ENCODE measurements around the gene DLGAP4. TPM values are rescaled to one million over a fixed set of nuclear protein-coding genes. Genes with fewer than 3 reads are reported as not detected.
"Not testable (repeated sequence)": the region's sequence is repeated elsewhere in the genome, so short reads cannot be mapped to it uniquely, and the experiment has no call there.

The DLGAP4 gene
- total and polyA plus RNA-seq, 3 experiments from 2014 or later, result 15.5 to 19.3 (median 19.1) TPM

- DNase-seq, result no peak
- no peaks in the 10 kb centered on the region for H3K4me1 ChIP-seq (ENCODE audit: insufficient read depth, low read length)
- Mint-ChIP-seq H3K9me3 (no peaks in the 10 kb centered on the region), H3K4me3 (peak overlapping the region in 1 of 7 donors; percentile 27), H3K27ac (no peak overlapping the region), H3K36me3 (no peaks in the 10 kb centered on the region), H3K4me1 (peaks cover 0 to 3% (median 0%) of the 10 kb centered on the region in 3 donors), H3K27me3 (no peaks in the 10 kb centered on the region)
- ChIA-PET CTCF (interaction anchor here (0.7 to 1.9 kb wide), 3 partner anchors 41 to 388 kb away, joined by 3 to 4 read pairs (median 3); no protein-coding TSS in a partner anchor), POLR2A (no interaction called here)
- H3K9me3 ChIP-seq (ENCODE audit: low read length), result no peaks in the 10 kb centered on the region
- no peaks in the 10 kb centered on the region for H3K36me3 ChIP-seq (ENCODE audit: insufficient read depth, low read length)
- H3K27ac ChIP-seq (ENCODE audit: low read depth, low read length), result no peak overlapping the region
- H3K27me3 ChIP-seq (ENCODE audit: insufficient read depth, low read length, poor library complexity, severe bottlenecking), result no peaks in the 10 kb centered on the region
- H3K4me3 ChIP-seq (ENCODE audit: low read length), result no peak overlapping the region
Observed at GRCh38 chr20:36550790-36551299, 244.7 kb downstream of the DLGAP4 start.

DNA sequence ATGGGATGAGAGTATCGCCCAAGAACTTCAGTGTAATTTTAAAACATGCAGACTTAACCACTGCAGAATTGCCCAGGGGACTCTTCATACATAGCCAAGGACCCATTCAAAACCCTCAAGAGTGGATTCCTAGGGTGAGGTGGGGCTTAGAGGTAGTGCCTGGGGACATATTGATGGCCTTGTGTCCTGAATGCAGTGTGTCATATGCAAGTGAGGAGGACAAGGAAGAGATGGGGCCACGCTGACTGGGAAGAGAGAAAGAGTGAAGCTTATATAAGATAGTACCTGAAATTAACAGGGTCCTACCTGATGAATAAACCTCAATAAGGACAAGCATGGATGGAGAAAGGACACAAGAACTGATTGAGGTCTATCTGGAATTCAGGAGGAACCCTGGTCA, 249.1 kb downstream of the DLGAP4 start:
- Mint-ChIP-seq H3K27ac (no peak overlapping the region), H3K4me1 (peaks cover 9 to 10% (median 9%) of the 10 kb centered on the region in 3 donors)
- POLR2A ChIA-PET, result no interaction called here

GRCh38 chr20:36562724-36563123, 256.6 kb downstream of the DLGAP4 start:
- Histone ChIP-seq H3K36me3 (ENCODE audit: insufficient read depth, low read length) (no peaks in the 10 kb centered on the region), H3K27ac (ENCODE audit: low read depth, low read length) (no peak overlapping the region), H3K9me3 (ENCODE audit: low read length) (peaks cover 7% of the 10 kb centered on the region), H3K4me3 (ENCODE audit: low read length) (no peak overlapping the region), H3K4me1 (ENCODE audit: insufficient read depth, low read length) (peaks cover 7% of the 10 kb centered on the region), H3K27me3 (ENCODE audit: insufficient read depth, low read length, poor library complexity, severe bottlenecking) (no peaks in the 10 kb centered on the region)
- Mint-ChIP-seq H3K9me3 (peaks cover 3 to 16% (median 9%) of the 10 kb centered on the region in 5 donors), H3K4me1 (peaks cover 20 to 21% (median 21%) of the 10 kb centered on the region in 3 donors), H3K4me3 (no peak overlapping the region), H3K27me3 (peaks cover 0 to 1% of the 10 kb centered on the region in 2 donors), H3K27ac (peak overlapping the region in 2 of 8 donors; percentile 28 to 68), H3K36me3 (peaks cover 0 to 2% (median 1%) of the 10 kb centered on the region in 3 donors)
- DNase-seq, result no peak
- POLR2A ChIA-PET, result no interaction called here
- CTCF ChIA-PET, result interaction anchor here (0.9 kb wide), 1 partner anchor 11 kb away, joined by 3 read pairs; the partner anchor contains the start of gene TGIF2

More for the DNA sequence above, 249.1 kb downstream of the DLGAP4 start:
- Mint-ChIP-seq H3K4me3 (peak overlapping the region in 1 of 7 donors; percentile 51), H3K36me3 (no peaks in the 10 kb centered on the region), H3K9me3 (no peaks in the 10 kb centered on the region), H3K27me3 (no peaks in the 10 kb centered on the region)
- CTCF ChIA-PET, result interaction anchor here (0.6 kb wide), 1 partner anchor 39 kb away, joined by 3 read pairs; no protein-coding TSS in a partner anchor
- H3K4me3 ChIP-seq (ENCODE audit: low read length), result no peak overlapping the region
- H3K27me3 ChIP-seq (ENCODE audit: insufficient read depth, low read length, poor library complexity, severe bottlenecking), result no peaks in the 10 kb centered on the region
- DNase-seq, result no peak
- no peak overlapping the region for H3K27ac ChIP-seq (ENCODE audit: low read depth, low read length)
- peaks cover 10% of the 10 kb centered on the region for H3K4me1 ChIP-seq (ENCODE audit: insufficient read depth, low read length)
- no peaks in the 10 kb centered on the region for H3K9me3 ChIP-seq (ENCODE audit: low read length)
- no peaks in the 10 kb centered on the region for H3K36me3 ChIP-seq (ENCODE audit: insufficient read depth, low read length)

GRCh38 chr20:36563374-36563773, 257.2 kb downstream of the DLGAP4 start:
- Mint-ChIP-seq H3K9me3 (peaks cover 3 to 16% (median 9%) of the 10 kb centered on the region in 5 donors), H3K27me3 (peaks cover 0 to 1% of the 10 kb centered on the region in 2 donors), H3K4me1 (peaks cover 20 to 21% (median 21%) of the 10 kb centered on the region in 3 donors), H3K4me3 (no peak overlapping the region), H3K36me3 (peaks cover 0 to 2% (median 1%) of the 10 kb centered on the region in 3 donors), H3K27ac (peak overlapping the region in 5 of 8 donors; percentile 28 to 93 (median 86))
- Histone ChIP-seq H3K9me3 (ENCODE audit: low read length) (peaks cover 7% of the 10 kb centered on the region), H3K36me3 (ENCODE audit: insufficient read depth, low read length) (no peaks in the 10 kb centered on the region), H3K27me3 (ENCODE audit: insufficient read depth, low read length, poor library complexity, severe bottlenecking) (no peaks in the 10 kb centered on the region), H3K27ac (ENCODE audit: low read depth, low read length) (no peak overlapping the region), H3K4me1 (ENCODE audit: insufficient read depth, low read length) (peaks cover 7% of the 10 kb centered on the region), H3K4me3 (ENCODE audit: low read length) (no peak overlapping the region)
- ChIA-PET POLR2A (no interaction called here), CTCF (no interaction called here)
- no peak for DNase-seq

DNA sequence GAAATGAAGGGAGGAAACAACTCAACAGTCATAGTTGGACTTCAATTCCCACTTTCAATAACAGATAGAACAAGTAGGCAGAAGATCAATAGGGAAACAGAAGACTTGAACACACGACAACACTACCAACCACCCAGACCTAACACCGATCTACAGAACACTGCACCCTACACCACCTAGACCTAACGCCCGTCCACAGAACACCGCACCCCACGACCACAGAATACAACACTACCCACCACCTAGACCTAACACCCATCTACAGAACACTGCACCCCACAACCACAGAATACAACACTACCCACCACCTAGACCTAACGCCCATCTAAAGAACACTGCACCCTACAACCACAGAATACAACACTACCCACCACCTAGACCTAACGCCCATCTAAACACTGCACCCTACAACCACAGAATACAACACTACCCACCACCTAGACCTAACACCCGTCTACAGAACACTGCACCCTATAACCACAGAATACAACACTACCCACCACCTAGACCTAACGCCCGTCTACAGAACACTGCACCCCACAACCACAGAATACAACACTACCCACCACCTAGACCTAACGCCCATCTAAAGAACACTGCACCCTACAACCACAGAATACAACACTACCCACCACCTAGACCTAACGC, 258.1 kb downstream of the DLGAP4 start:
- Mint-ChIP-seq H3K9me3 (peaks cover 3 to 16% (median 9%) of the 10 kb centered on the region in 5 donors), H3K27ac (peak overlapping the region; percentile 28 to 97 (median 90)), H3K4me1 (peaks cover 20 to 21% (median 21%) of the 10 kb centered on the region in 3 donors), H3K4me3 (peak overlapping the region in 1 of 7 donors; percentile 25)
- H3K9me3 ChIP-seq (ENCODE audit: low read length); H3K27me3 Mint-ChIP-seq; H3K4me1 ChIP-seq (ENCODE audit: insufficient read depth, low read length); H3K36me3 Mint-ChIP-seq; POLR2A ChIA-PET; H3K4me3 ChIP-seq (ENCODE audit: low read length); H3K27ac ChIP-seq (ENCODE audit: low read depth, low read length); H3K36me3 ChIP-seq (ENCODE audit: insufficient read depth, low read length); H3K27me3 ChIP-seq (ENCODE audit: insufficient read depth, low read length, poor library complexity, severe bottlenecking); CTCF ChIA-PET: not testable (repeated sequence)
- DNase-seq, result peak in 1 of 5 donors; percentile 64

GRCh38 chr20:36564726-36565121, 258.6 kb downstream of the DLGAP4 start:
- peak in 2 of 5 donors; percentile 8 to 72 for DNase-seq
- Mint-ChIP-seq H3K9me3 (peaks cover 3 to 16% (median 9%) of the 10 kb centered on the region in 5 donors), H3K4me1 (peaks cover 20 to 21% (median 21%) of the 10 kb centered on the region in 3 donors), H3K4me3 (peak overlapping the region in 3 of 7 donors; percentile 1 to 43 (median 30)), H3K27ac (peak overlapping the region in 7 of 8 donors; percentile 28 to 92 (median 83))
- H3K4me1 ChIP-seq (ENCODE audit: insufficient read depth, low read length); H3K27me3 ChIP-seq (ENCODE audit: insufficient read depth, low read length, poor library complexity, severe bottlenecking); H3K36me3 ChIP-seq (ENCODE audit: insufficient read depth, low read length); H3K36me3 Mint-ChIP-seq; CTCF ChIA-PET; H3K27me3 Mint-ChIP-seq; H3K4me3 ChIP-seq (ENCODE audit: low read length); H3K9me3 ChIP-seq (ENCODE audit: low read length); H3K27ac ChIP-seq (ENCODE audit: low read depth, low read length): not testable (repeated sequence)
- POLR2A ChIA-PET, result interaction anchor here (0.6 kb wide), 1 partner anchor 9 kb away, joined by 3 read pairs; the partner anchor contains the start of gene TGIF2

- no peaks in the 10 kb centered on the region for H3K36me3 ChIP-seq (ENCODE audit: insufficient read depth, low read length)
- H3K27me3 ChIP-seq (ENCODE audit: insufficient read depth, low read length, poor library complexity, severe bottlenecking), result no peaks in the 10 kb centered on the region
- Mint-ChIP-seq H3K27me3 (peaks cover 0 to 1% of the 10 kb centered on the region in 2 donors), H3K4me3 (peak overlapping the region in 1 of 7 donors; percentile 15), H3K27ac (peak overlapping the region in 3 of 8 donors; percentile 28 to 92 (median 83)), H3K36me3 (peaks cover 0 to 2% (median 1%) of the 10 kb centered on the region in 3 donors), H3K4me1 (peaks cover 20 to 21% (median 21%) of the 10 kb centered on the region in 3 donors), H3K9me3 (peaks cover 3 to 16% (median 9%) of the 10 kb centered on the region in 5 donors)
- no peak for DNase-seq
- POLR2A ChIA-PET, result no interaction called here
- no peak overlapping the region for H3K4me3 ChIP-seq (ENCODE audit: low read length)
- H3K4me1 ChIP-seq (ENCODE audit: insufficient read depth, low read length), result peaks cover 7% of the 10 kb centered on the region
- peaks cover 7% of the 10 kb centered on the region for H3K9me3 ChIP-seq (ENCODE audit: low read length)
- CTCF ChIA-PET, result interaction anchor here (0.8 kb wide), 1 partner anchor 23 kb away, joined by 4 read pairs; no protein-coding TSS in a partner anchor
- H3K27ac ChIP-seq (ENCODE audit: low read depth, low read length), result no peak overlapping the region
Observed at GRCh38 chr20:36565520-36565919, 259.4 kb downstream of the DLGAP4 start.
